Kidney (tissue), 14 donors: ENCODE results near the gene CTSL. TPM values are rescaled to one million over a fixed set of nuclear protein-coding genes. Genes with fewer than 3 reads are reported as not detected.

Experiments used
- DNase-seq, 5 donors: peaks; one replicate each; pipeline ENCODE4 v3.0.0-alpha.2; 2013 to 2020
- FAIRE-seq: peaks from 2 replicates; lab custom pipeline; 2012; peaks lifted over from hg19 to GRCh38; lab: Jason Lieb, UNC
- H3K27ac ChIP-seq, 2 donors: one replicate each; pipeline ENCODE4 v1.7.0; 2013; ENCODE audit warnings: low read depth in 2 of 2, low read length in 2 of 2, inconsistent platforms in 1 of 2
- H3K27me3 ChIP-seq: one replicate; pipeline ENCODE4 v1.7.1; 2013; ENCODE audit warnings: low read length, inconsistent platforms; ENCODE audit not compliant: control insufficient read depth, insufficient read depth
- H3K36me3 ChIP-seq, 3 donors: one replicate each; pipeline versions ENCODE4 v1.7.0 to v1.7.1; 2013; ENCODE audit warnings: low read length in 3 of 3, control low read depth in 1 of 3, inconsistent platforms in 1 of 3; ENCODE audit not compliant: insufficient read depth in 3 of 3, control insufficient read depth in 2 of 3
- H3K4me1 ChIP-seq, 3 donors: one replicate each; pipeline versions ENCODE4 v1.7.0 to v1.7.1; 2013; ENCODE audit warnings: low read length in 3 of 3, inconsistent platforms in 1 of 3, low read depth in 1 of 3; ENCODE audit not compliant: control insufficient read depth in 2 of 3, insufficient read depth in 2 of 3
- H3K4me3 ChIP-seq, 3 donors: one replicate each; pipeline versions ENCODE4 v1.7.0 to v1.8.1; 2013; ENCODE audit warnings: low read length in 3 of 3, control low read depth in 1 of 3, inconsistent platforms in 1 of 3
- H3K9ac ChIP-seq, 3 donors: one replicate each; pipeline versions ENCODE4 v1.7.0 to v1.7.1; 2013; ENCODE audit warnings: low read length in 3 of 3, control low read depth in 1 of 3, inconsistent platforms in 1 of 3
- H3K9me3 ChIP-seq, 3 donors: one replicate each; pipeline versions ENCODE4 v1.7.0 to v1.7.1; 2013; ENCODE audit warnings: low read length in 3 of 3, control low read depth in 1 of 3, inconsistent platforms in 1 of 3; ENCODE audit not compliant: control insufficient read depth in 2 of 3, insufficient read depth in 1 of 3
- intact Hi-C: fragments of 100-400 bp; cut with DNase I; formaldehyde crosslinking; loops from one replicate; pipeline ENCODE4 v1.11.1; 2022
- polyA plus RNA-seq: library from polyadenylated mRNA; stranded (reverse); fragments of 350-450 nt; fragmentation: Illumina TruSeq; extraction: RNeasy Lipid Tissue Mini Kit (QIAGEN cat#74804); gene quantifications from one replicate; pipeline ENCODE4 v1.2.3, GENCODE V29; 2014; ENCODE audit warnings: low read depth, low replicate concordance; ENCODE audit not compliant: insufficient read depth
- total RNA-seq: library from RNA; stranded (reverse); fragmentation: NEBNext Ultra II Directional; extraction: Animal tissue kit (Norgen Biotek cat#: 25700); gene quantifications from one replicate; pipeline ENCODE4 v1.2.1, GENCODE V29; 2021
- TF ChIP-seq, protein P1 (sequence below): IDR thresholded peaks from 3 replicates; pipeline ENCODE4 v1.5.1; 2012; ENCODE audit warnings: mild to moderate bottlenecking, moderate library complexity, borderline replicate concordance; ENCODE audit not compliant: insufficient read depth; ENCODE audit errors: extremely low read depth
- donor health status: control.
- donor health status: control.
- donor health status: control.
- donor health status: control.
- donor health status: control.
- donor health status: DM: yes; HTN: yes; CAD: no.
- donor health status: Normal renal cell carcinoma (clear cell type).

Gene CTSL
- total and polyA plus RNA-seq, 2 donors from 2014 or later = 139 to 237 TPM

DNA sequence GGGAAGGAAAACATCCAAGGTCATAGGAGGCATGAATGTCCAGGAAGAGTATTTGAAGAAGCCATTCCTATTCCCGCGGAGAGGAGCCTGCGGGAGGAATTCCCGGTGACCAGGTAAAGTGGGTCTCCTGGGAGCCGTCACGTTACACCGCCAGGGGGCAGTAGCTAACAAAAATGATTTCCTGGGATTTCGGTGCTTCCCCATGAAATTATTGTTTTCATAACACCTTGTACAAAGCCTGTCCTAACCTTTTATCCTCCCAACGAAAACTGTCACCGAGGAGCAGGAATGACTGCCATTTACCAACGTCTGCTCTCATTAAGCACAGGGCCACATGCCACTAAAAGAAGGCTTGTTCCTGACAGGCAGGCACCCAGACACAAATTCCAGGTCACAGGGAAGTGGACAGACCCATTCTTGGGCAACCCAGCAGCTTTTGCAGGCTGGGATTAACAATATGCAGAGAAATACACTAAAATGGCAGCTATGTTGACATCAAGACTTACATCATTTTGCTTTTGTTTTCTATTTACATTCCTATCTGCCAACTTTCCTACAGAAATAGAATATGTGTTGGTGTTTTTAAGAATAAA, 41.2 kb upstream of the CTSL start:
- FAIRE-seq (no peak), DNase-seq (peak in 3 of 5 donors; percentile 55 to 64 (median 62))
- peak overlapping the region in 1 of 3 donors; percentile 53 for H3K9ac ChIP-seq
- peaks cover 0 to 15% (median 7%) of the 10 kb centered on the region in 3 donors for H3K4me1 ChIP-seq
- H3K4me3 ChIP-seq = peak overlapping the region in 1 of 3 donors; percentile 22
- TF ChIP-seq, protein P1, sequence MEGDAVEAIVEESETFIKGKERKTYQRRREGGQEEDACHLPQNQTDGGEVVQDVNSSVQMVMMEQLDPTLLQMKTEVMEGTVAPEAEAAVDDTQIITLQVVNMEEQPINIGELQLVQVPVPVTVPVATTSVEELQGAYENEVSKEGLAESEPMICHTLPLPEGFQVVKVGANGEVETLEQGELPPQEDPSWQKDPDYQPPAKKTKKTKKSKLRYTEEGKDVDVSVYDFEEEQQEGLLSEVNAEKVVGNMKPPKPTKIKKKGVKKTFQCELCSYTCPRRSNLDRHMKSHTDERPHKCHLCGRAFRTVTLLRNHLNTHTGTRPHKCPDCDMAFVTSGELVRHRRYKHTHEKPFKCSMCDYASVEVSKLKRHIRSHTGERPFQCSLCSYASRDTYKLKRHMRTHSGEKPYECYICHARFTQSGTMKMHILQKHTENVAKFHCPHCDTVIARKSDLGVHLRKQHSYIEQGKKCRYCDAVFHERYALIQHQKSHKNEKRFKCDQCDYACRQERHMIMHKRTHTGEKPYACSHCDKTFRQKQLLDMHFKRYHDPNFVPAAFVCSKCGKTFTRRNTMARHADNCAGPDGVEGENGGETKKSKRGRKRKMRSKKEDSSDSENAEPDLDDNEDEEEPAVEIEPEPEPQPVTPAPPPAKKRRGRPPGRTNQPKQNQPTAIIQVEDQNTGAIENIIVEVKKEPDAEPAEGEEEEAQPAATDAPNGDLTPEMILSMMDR = peak; percentile 76
- H3K27ac ChIP-seq = peak overlapping the region in 1 of 2 donors; percentile 43
- no peaks in the 10 kb centered on the region for H3K9me3 ChIP-seq
- H3K27me3 ChIP-seq = no peaks in the 10 kb centered on the region
- peaks cover 4 to 11% (median 4%) of the 10 kb centered on the region in 3 donors for H3K36me3 ChIP-seq
- intact Hi-C loops = no loop called here

DNA sequence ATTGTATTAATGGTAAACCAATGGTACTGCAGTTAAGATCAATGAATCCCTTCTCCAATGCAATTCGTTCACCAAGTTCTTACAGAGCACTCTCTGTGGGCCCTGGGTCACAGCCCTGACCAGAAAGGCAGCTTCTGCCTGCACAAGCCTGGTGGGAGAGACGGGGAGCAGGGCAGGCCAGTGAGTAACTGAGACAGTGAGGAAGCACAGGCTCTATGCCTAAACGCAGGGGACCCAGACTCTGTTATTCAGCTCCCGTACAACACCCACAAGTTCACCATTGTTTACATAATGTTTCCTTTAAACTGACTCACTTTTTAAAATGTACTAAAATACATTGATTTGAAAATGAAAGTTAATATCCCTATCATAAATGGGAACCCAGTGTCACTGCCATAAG, 40.5 kb upstream of the CTSL start:
- no peak overlapping the region for H3K4me3 ChIP-seq
- no peak for FAIRE-seq

DNA sequence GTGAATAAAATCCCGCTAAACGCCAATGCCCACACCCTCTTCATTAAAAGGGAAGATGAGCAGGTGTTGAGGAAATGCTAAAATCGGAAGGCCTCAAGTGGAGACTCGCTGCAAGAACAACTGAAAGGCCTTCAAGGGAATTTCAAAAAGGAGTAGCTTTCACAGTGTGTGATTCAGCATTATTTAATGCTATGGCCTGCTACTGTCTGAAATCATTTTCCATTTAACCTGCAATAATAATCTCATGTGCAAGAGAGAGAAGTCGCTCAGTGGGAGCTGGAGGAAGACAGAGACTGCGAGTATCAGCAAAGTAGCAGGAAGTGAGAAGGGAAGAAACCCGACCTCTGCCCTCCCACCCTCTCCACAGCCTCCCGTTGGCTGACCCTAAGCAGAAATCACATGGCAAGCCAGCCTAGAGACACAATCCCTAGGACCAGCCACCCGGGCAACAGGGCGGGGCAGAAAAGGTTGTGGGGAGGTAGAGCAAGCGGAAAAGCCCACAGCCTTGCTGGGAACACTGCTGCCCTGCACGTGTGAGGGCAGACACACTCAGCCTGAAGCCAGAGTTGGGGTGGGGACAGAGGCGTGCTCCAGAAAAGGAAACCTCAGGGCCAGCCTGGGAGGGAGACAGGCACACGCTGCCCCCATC, 39.9 kb upstream of the CTSL start:
- peaks cover 4 to 11% (median 6%) of the 10 kb centered on the region in 3 donors for H3K36me3 ChIP-seq
- FAIRE-seq = no peak
- H3K27ac ChIP-seq = no peak overlapping the region
- H3K27me3 ChIP-seq = no peaks in the 10 kb centered on the region
- TF ChIP-seq, protein P1 = no peak
- no peaks in the 10 kb centered on the region for H3K9me3 ChIP-seq
- H3K4me3 ChIP-seq = no peak overlapping the region
- intact Hi-C loops = no loop called here
- H3K4me1 ChIP-seq = peaks cover 0 to 15% (median 7%) of the 10 kb centered on the region in 3 donors
- no peak overlapping the region for H3K9ac ChIP-seq
- DNase-seq = peak in 1 of 5 donors; percentile 15

More for the DNA sequence above, 40.5 kb upstream of the CTSL start:
- no peaks in the 10 kb centered on the region for H3K27me3 ChIP-seq
- peaks cover 4 to 11% (median 6%) of the 10 kb centered on the region in 3 donors for H3K36me3 ChIP-seq
- H3K4me1 ChIP-seq = peaks cover 0 to 15% (median 7%) of the 10 kb centered on the region in 3 donors
- no peak for DNase-seq
- peak overlapping the region in 1 of 3 donors; percentile 53 for H3K9ac ChIP-seq
- H3K27ac ChIP-seq = peak overlapping the region in 1 of 2 donors; percentile 30
- TF ChIP-seq, protein P1 = no peak
- H3K9me3 ChIP-seq = no peaks in the 10 kb centered on the region
- intact Hi-C loops = no loop called here
